LNCAP (cell line): ENCODE data around the gene CHRNA4.

Experiments used
- CTCF ChIP-seq: fragments of 450-650 bp; IDR thresholded peaks from 2 replicates; pipeline ENCODE4 v1.5.1; 2017; ENCODE audit warnings: mild to moderate bottlenecking

Gene CHRNA4

DNA sequence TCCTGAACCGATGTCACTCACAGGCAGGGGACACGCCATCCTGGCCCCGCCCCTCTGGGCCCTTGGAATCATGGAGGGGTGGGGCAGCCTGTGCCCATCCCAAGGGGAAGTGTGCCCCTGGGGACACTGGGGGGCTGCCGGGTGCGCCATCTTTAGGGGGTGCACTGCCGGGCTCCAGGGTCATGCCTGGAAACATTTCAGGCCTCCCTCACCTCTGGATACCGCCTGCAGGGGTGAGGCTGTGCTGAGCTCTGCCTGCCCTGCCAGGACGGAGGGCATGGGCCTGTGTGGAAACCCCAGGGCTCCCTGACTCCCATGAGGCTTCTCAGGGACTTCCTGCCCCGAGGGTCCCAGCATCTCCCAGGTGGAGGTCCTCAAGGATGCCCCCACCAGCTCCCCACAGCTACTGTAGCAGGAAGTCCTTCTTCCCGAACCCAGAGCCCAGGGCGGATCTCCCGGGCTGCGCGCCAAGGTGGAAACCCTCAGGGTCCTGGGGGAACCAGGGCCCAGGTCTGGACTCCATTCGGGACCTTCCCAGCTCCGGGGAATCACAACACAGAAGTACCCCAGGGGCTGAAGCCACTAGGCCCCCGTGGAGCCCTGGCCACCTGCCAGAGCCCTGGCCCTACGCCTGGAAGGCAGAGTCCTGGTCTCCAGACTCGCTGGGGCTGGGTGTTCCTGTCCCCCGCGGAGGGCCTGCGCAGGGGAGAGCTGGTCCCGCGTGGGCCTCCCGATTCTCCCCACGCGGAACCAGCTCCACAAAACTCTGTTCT lies 15.6 kb downstream of the CHRNA4 start:
- no peak for TF ChIP-seq CTCF

DNA sequence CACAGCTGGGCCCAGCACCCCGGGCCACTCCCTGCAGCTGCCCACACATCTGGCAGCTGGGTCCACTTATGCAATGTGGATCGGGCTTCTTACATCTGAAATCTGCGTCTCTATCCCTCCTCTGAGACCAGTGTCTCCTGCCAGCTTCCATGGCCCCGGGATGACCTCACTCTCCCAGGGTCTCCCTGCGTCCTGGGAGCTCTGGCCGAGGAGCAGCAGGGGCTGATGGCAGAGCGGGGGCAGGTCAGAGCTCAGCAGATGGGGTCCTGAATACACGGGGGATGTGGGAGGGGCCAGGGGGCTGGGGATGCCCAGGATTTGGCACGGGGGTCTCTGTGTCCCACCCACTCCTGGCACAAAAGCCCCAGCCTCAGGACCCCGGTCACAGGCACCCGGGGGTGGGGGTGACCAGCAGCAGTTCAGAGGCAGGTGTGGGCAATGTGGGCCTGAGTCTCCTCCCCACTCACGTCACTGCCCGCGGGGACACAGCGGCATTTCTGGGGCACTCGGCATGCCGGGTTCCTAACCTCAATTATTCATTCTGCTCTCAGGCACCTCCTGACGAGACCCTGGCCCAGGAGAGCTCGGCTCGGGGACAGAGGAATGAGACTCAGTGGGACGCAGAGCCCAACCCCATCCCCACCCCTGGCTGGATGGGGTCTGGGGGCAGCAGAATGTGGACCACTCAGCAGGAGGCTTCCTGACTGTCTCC lies 16.4 kb downstream of the CHRNA4 start:
- no peak for TF ChIP-seq CTCF

DNA sequence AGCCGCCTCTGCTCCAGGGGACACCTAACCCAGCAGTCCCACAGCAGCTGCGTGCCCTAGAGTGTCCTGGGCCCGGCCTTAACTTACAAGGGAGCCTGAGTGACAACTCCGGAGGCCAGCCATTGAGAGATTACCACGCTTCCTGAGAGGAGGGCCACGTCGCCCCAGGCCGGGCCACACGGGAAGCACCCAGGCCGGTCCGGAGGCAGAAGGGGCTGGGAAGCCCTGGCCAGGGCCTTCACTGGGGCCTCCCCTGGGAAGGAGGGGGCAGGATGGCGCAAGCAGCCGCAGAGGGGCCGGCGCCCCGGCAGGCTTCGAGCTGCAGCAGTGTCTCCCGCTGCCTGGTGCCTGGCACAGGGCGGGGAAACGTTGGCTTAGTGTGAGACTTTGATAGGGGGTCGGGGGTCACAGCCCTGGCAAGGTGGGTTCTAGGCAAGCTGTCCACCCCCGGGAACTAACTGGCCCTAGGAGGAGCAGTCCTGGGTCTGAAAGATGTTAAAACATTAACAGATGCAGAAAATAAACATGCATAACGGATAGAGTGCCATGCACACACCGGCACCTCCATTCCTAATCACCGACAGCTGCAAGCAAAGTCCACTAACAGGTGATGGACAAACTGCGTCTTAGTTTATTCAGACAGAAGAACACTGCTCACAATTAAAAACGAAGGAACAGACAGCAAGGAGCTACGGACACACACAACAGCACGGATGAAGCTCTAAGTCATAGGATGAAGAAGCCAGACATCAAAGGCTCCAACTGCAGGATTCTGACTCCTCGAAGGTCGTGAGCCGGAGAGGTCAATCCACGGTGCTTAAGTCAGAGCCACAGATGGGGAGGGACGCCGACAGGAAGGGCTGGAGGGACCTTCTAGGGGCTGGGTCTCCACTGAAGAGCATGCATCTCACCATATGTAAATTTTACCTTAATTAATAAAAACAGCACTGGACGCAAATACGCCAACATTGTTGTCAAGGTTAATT lies 17.4 kb downstream of the CHRNA4 start:
- TF ChIP-seq CTCF = no peak

GRCh38 chr20:63342561-63343459 lies 18.3 kb downstream of the CHRNA4 start:
- no peak for TF ChIP-seq CTCF

DNA sequence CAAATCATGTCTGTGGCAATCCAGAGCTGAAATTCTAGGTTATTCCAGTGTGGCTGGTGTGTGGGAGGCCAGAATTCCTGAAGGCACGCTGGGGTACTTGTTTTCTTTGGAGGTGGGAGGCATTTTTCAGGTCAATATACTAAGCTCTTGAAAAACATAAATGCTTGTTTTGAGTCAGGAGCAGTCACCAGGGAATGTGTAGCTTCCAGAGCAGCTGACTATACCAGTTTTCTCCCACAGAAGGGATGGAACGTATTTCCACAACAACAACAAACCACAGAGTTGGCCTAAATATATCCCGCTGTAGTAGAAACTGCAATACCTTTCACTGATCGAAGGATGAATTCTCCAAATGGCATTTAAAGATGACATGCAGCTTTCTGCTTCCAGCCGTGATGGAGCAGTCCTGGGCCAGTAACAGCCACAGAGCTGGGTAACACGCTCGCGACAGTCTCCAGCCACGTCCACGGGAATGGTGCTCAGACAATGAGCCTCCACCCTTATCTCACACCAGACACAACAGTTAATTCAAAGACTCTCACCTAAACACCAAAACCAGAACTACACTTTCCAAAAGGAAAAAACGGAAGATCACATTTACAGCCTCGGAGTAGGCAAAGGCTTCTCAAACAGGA lies 23.2 kb downstream of the CHRNA4 start:
- TF ChIP-seq CTCF = no peak

DNA sequence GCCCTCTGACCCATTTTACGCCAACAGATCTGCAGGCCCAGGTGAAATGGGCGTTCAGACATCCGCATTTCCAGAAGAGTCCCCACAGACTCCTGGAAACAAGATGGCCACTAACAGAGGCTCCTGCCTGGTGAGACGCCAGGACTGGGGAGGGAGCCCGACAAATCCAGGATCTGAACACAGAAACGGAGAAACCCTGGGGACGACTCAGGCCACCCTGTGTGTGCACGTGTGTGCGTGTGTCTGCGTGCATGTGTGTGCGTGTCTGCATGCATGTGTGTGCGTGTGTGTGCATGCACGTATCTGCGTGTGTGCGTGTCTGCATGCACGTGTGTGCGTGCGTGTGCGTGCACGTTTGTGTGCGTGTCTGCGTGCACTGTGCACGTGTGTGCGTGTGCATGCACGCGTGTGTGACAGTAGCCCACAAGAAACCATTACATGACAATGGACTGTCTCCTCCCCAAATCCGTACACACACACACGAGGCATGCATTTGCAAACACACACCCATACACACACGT lies 24.9 kb downstream of the CHRNA4 start:
- TF ChIP-seq CTCF = no peak
